ENCODE measurements around the gene ERLEC1. TPM values are rescaled to one million over a fixed set of nuclear protein-coding genes. Genes with fewer than 3 reads are reported as not detected.

Gene ERLEC1, protein sequence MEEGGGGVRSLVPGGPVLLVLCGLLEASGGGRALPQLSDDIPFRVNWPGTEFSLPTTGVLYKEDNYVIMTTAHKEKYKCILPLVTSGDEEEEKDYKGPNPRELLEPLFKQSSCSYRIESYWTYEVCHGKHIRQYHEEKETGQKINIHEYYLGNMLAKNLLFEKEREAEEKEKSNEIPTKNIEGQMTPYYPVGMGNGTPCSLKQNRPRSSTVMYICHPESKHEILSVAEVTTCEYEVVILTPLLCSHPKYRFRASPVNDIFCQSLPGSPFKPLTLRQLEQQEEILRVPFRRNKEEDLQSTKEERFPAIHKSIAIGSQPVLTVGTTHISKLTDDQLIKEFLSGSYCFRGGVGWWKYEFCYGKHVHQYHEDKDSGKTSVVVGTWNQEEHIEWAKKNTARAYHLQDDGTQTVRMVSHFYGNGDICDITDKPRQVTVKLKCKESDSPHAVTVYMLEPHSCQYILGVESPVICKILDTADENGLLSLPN
- 53.3 to 64.0 TPM (median 59.8 TPM) in 5 replicates for total RNA-seq (2022; extraction: Qiagen RNA extraction)

DNA sequence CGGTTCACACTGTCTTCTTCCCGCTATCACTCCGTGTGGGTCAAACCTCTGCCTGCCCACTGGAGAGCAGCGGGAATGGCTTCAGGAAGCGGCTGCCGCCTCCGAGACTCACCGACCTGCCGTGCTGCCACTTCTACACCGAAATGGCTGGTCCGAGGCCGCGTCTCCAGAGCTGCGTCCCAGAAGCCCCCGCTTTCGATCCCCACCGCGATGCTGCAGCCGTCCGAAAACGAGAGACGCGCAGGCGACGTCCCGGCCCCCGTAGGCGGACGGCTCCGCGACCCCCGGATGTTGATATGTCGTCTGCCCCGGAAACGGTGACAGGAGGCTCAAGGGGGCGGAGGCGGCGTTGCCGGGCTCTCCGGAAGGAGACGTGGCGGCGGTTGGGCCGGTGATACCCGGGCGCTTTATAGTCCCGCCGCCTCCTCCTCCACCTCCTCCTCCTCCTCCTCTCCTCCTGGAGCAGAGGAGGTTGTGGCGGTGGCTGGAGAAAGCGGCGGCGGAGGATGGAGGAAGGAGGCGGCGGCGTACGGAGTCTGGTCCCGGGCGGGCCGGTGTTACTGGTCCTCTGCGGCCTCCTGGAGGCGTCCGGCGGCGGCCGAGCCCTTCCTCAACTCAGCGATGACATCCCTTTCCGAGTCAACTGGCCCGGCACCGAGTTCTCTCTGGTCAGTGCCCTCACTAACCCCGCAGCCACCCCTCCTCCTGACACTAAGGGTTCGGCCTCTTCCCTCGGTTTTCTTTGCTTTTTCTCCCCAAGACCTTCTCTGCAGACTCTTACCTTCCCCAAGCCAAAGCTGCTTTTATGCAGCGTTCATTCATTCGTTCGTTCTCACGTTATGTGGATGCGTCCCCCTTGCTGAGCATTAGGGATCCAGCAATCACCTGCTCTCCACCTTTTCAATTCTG lies at the start of gene ERLEC1, which contains the start of gene ASB3:
ERLEC1 (plus strand) TSS at position 340 of the 909 bp plus-strand sequence; CDS start at position 507, 167 bp downstream.
ASB3 (minus strand) TSS at position 249 of the 909 bp plus-strand sequence. CDS start 21,381 bp downstream, outside the sequence.

DNA sequence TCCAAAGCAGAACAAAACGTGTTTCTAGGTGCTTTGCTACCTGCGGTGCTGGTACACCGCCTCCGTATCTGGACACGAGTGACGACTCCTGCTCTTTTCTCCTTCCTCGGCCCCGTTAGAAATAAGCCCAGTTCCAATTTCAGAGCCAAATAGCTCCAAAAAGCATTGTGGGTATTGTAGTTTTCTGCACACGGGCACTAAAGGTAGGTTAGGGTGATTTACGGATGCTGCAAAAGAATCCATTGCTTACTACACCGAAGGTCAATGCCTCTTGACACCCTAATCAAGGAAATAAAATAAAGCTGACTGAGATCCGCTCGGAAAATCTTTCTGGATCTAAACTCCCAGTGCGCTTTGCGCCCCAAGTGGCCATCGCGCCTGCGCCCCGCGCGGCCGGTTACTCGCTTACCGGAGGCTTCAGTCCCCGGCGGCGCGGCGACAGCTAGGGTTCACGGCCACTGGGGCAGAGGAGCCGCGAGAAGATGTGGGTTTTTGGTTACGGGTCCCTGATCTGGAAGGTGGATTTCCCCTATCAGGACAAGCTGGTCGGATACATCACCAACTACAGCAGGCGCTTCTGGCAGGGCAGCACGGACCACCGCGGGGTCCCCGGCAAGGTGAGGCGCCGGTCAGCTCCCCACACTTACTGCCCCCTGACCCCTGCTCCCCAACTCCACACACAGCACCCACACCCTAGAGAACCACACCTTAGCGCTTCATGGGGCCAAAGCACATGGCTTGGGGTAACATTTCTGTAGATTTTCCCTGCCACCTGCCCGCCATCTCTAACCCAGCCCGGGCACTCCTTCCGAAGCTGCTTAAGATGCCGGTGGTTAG lies 19.2 kb upstream of the ERLEC1 start, which contains the start of gene CHAC2:
CHAC2 (plus strand) TSS at position 400 of the 837 bp plus-strand sequence; CDS start at position 483, 83 bp downstream.

DNA sequence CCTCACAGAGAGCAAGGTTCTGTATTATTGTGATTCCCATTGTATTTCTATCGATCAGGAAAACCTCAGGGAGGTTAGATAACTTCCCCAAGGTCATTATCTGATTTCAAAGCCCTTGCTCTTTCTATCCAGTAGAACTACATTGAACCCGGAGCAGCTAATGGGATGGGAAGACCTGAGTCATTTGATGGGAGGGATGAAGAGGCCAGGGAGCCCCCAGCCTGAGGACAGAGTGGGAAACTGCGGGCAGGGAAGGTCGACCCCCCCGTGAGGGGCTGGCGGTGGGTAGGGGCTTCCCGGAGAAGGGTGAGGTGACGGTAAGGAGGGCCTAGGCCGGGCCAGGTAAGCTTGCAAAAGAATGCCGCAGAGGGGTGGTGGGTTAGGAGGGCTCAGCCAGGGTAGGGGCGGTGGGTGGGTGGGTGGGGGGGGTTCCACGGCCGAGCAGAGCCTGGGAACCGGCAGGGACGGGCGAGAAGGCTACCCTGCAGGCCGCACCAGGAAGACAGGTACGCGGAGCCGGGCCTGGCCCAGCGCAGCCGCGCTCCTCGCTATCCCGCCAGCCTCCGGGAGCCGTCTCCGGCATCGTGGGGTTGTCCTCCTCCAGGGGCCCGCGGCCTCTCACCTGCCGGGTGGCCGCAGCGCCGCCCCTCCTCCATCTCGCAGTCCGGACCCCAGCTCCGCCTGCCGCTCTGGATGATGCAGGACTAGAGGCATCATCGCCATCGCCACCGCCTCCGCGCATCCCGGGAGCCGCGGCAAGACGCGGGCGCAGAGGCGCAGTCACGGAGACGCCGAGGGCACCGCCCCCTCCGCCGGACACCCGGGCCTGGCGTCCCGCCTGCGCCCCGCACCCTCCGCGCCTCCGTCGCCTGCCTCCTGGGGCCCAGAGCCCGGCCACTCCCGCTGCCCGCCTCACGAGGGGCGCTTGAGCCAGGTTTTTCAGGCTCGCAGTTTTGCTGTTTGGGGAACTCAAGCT lies 72.7 kb downstream of the ERLEC1 start, which contains the start of gene GPR75:
GPR75 (minus strand) TSS at position 762 of the 976 bp plus-strand sequence. CDS start 5,211 bp downstream, outside the sequence.

Other genes with a start within 250 kb of the ERLEC1 start
- gene CHAC2, start 19.2 kb upstream of the ERLEC1 start, total RNA-seq (2022; extraction: Qiagen RNA extraction) = 10.9 to 14.9 TPM (median 11.9 TPM) in 5 replicates
- 10.5 to 13.6 TPM (median 11.9 TPM) in 5 replicates for gene ASB3, start 91 bp upstream of the ERLEC1 start, total RNA-seq (2022; extraction: Qiagen RNA extraction)
- gene GPR75, start 72.9 kb downstream of the ERLEC1 start, total RNA-seq (2022; extraction: Qiagen RNA extraction) = 1.1 to 2.9 TPM (median 2.6 TPM) in 5 replicates
- 47.0 to 57.9 TPM (median 51.5 TPM) in 5 replicates for gene PSME4, start 183.9 kb downstream of the ERLEC1 start, total RNA-seq (2022; extraction: Qiagen RNA extraction)